BLaER1 (cell line): Measurements from ENCODE around the gene HPSE2.

Source experiments
- H3K27ac ChIP-seq: shearing (Covaris generic); formaldehyde crosslinking; 2 replicates; pipeline ENCODE4 v1.8.1; 2022
- H3K27me3 ChIP-seq: shearing (Covaris generic); formaldehyde crosslinking; 2 replicates; pipeline ENCODE4 v1.8.1; 2022
- H3K36me3 ChIP-seq: shearing (Covaris generic); formaldehyde crosslinking; 2 replicates; pipeline ENCODE4 v1.8.1; 2022
- H3K4me1 ChIP-seq: shearing (Covaris generic); formaldehyde crosslinking; 2 replicates; pipeline ENCODE4 v1.8.1; 2022
- H3K4me2 ChIP-seq: shearing (Covaris generic); formaldehyde crosslinking; 2 replicates; pipeline ENCODE4 v1.8.1; 2022
- H3K4me3 ChIP-seq: shearing (Covaris generic); formaldehyde crosslinking; 2 replicates; pipeline ENCODE4 v1.8.1; 2022
- H3K9ac ChIP-seq: shearing (Covaris generic); formaldehyde crosslinking; 2 replicates; pipeline ENCODE4 v1.8.1; 2022
- H3K9me3 ChIP-seq: shearing (Covaris generic); formaldehyde crosslinking; 2 replicates; pipeline ENCODE4 v1.8.1; 2022
- H4K20me1 ChIP-seq: shearing (Covaris generic); formaldehyde crosslinking; 2 replicates; pipeline ENCODE4 v1.8.1; 2022
- Cebpa-rat ChIP-seq: shearing (Covaris generic); IDR thresholded peaks from 2 replicates; pipeline ENCODE4 v1.8.1; 2022

The HPSE2 gene

GRCh38 chr10:98638920-98639319, 596.7 kb downstream of the HPSE2 start:
- Histone ChIP-seq H3K9ac (no peak overlapping the region), H3K36me3 (no peaks in the 10 kb centered on the region), H3K9me3 (no peaks in the 10 kb centered on the region), H3K4me2 (no peak overlapping the region), H3K27me3 (no peaks in the 10 kb centered on the region), H3K4me3 (no peak overlapping the region), H3K4me1 (peaks cover 12% of the 10 kb centered on the region), H4K20me1 (no peaks in the 10 kb centered on the region), H3K27ac (no peak overlapping the region)
- no peak for TF ChIP-seq Cebpa-rat

- H3K9ac ChIP-seq, result no peak overlapping the region
- H3K4me3 ChIP-seq, result no peak overlapping the region
- peak overlapping the region; percentile 52 for H3K4me2 ChIP-seq
- no peaks in the 10 kb centered on the region for H3K27me3 ChIP-seq
- H3K36me3 ChIP-seq, result no peaks in the 10 kb centered on the region
- TF ChIP-seq Cebpa-rat, result no peak
- no peak overlapping the region for H3K27ac ChIP-seq
- H3K9me3 ChIP-seq, result no peaks in the 10 kb centered on the region
- no peaks in the 10 kb centered on the region for H4K20me1 ChIP-seq
- H3K4me1 ChIP-seq, result peaks cover 12% of the 10 kb centered on the region
These were observed 598.7 kb downstream of the HPSE2 start for GRCh38 chr10:98636921-98637329.

DNA sequence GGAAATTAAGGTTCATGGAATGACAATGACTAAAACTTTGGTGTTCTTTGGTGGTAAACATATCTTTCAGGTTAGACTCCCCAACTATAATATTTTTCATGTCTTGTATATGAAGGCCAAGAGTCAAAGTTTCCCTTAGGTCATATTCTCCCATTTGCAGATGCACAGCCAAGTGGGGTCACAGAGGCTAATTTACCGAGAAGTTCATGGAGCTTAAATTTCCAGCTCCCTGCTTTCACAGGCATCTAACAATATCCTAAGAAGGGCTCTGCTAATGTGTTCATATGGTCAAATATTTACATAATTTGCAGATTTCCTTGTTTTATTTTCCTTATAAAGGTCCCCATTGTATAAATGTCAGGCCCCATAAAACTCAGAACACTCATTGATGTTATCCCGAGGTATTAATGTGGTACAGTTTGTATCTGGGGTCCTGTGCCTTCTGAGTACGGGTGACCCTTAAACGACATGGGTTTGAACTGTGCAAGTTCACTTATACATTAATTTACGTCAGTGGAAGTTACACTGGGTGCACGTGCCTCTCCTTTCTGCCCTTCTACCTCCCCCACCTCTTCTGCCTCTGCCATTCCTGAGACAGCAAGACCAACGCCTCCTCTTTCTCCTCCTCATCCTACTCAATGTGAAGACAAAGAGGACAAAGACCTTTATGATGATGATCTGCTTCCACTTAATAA, 603.0 kb downstream of the HPSE2 start:
- H3K9ac ChIP-seq, result no peak overlapping the region
- H3K9me3 ChIP-seq, result no peaks in the 10 kb centered on the region
- no peak for TF ChIP-seq Cebpa-rat
- H3K36me3 ChIP-seq, result no peaks in the 10 kb centered on the region
- H3K4me2 ChIP-seq, result no peak overlapping the region
- no peak overlapping the region for H3K4me3 ChIP-seq
- H3K27me3 ChIP-seq, result no peaks in the 10 kb centered on the region
- H3K27ac ChIP-seq, result no peak overlapping the region
- no peaks in the 10 kb centered on the region for H4K20me1 ChIP-seq
- peaks cover 12% of the 10 kb centered on the region for H3K4me1 ChIP-seq

- Histone ChIP-seq H3K9me3 (no peaks in the 10 kb centered on the region), H3K4me2 (no peak overlapping the region), H3K27me3 (no peaks in the 10 kb centered on the region), H3K4me3 (no peak overlapping the region), H3K36me3 (no peaks in the 10 kb centered on the region), H4K20me1 (no peaks in the 10 kb centered on the region), H3K4me1 (no peaks in the 10 kb centered on the region), H3K27ac (no peak overlapping the region), H3K9ac (no peak overlapping the region)
- TF ChIP-seq Cebpa-rat, result no peak
These were observed 607.4 kb downstream of the HPSE2 start for GRCh38 chr10:98628206-98628605.

GRCh38 chr10:98627711-98628110, 607.9 kb downstream of the HPSE2 start:
- Histone ChIP-seq H3K4me1 (no peaks in the 10 kb centered on the region), H3K36me3 (no peaks in the 10 kb centered on the region), H3K27ac (no peak overlapping the region), H3K4me2 (no peak overlapping the region), H3K27me3 (no peaks in the 10 kb centered on the region), H4K20me1 (no peaks in the 10 kb centered on the region), H3K9ac (no peak overlapping the region), H3K9me3 (no peaks in the 10 kb centered on the region), H3K4me3 (no peak overlapping the region)
- TF ChIP-seq Cebpa-rat, result no peak

- Histone ChIP-seq H3K4me3 (no peak overlapping the region), H3K4me2 (no peak overlapping the region), H4K20me1 (no peaks in the 10 kb centered on the region), H3K27ac (no peak overlapping the region), H3K27me3 (no peaks in the 10 kb centered on the region), H3K4me1 (no peaks in the 10 kb centered on the region), H3K9me3 (no peaks in the 10 kb centered on the region), H3K36me3 (no peaks in the 10 kb centered on the region), H3K9ac (no peak overlapping the region)
- no peak for TF ChIP-seq Cebpa-rat
These were observed 610.7 kb downstream of the HPSE2 start for GRCh38 chr10:98624963-98625362.

GRCh38 chr10:98623176-98623575, 612.5 kb downstream of the HPSE2 start:
- Histone ChIP-seq H3K27ac (no peak overlapping the region), H3K4me1 (no peaks in the 10 kb centered on the region), H3K9me3 (no peaks in the 10 kb centered on the region), H3K36me3 (no peaks in the 10 kb centered on the region), H3K4me2 (no peak overlapping the region), H3K4me3 (no peak overlapping the region), H3K9ac (no peak overlapping the region), H4K20me1 (no peaks in the 10 kb centered on the region), H3K27me3 (no peaks in the 10 kb centered on the region)
- TF ChIP-seq Cebpa-rat, result no peak

GRCh38 chr10:98621630-98622029, 614.0 kb downstream of the HPSE2 start:
- no peak overlapping the region for H3K27ac ChIP-seq
- no peaks in the 10 kb centered on the region for H3K4me1 ChIP-seq

DNA sequence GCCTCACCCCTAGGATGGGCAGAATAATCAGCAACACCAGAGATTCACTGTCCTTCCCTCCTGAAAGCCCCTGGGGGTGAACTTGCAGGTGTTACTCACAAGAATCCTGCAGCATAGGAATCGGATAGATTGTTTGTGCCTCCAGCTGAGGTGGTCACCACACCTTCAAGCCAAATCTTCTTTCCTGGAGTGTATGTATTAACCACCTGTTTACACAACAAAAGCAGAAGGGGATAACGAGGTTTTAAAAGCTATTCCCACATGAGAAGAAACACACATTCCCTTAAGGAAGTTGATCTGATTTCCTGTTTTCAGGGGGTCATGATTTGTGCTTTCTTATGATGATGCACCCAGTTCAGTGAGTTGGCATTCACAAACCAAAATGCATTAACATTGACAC, 615.1 kb downstream of the HPSE2 start:
- TF ChIP-seq Cebpa-rat, result no peak
- Histone ChIP-seq H3K4me2 (no peak overlapping the region), H3K27me3 (no peaks in the 10 kb centered on the region), H3K9ac (no peak overlapping the region), H3K27ac (no peak overlapping the region), H3K9me3 (no peaks in the 10 kb centered on the region), H3K4me3 (no peak overlapping the region), H3K36me3 (no peaks in the 10 kb centered on the region), H3K4me1 (no peaks in the 10 kb centered on the region), H4K20me1 (no peaks in the 10 kb centered on the region)

More at GRCh38 chr10:98621630-98622029, 614.0 kb downstream of the HPSE2 start:
- H4K20me1 ChIP-seq, result no peaks in the 10 kb centered on the region
- no peak for TF ChIP-seq Cebpa-rat
- H3K9ac ChIP-seq, result no peak overlapping the region
- no peak overlapping the region for H3K4me2 ChIP-seq
- no peak overlapping the region for H3K4me3 ChIP-seq
- no peaks in the 10 kb centered on the region for H3K27me3 ChIP-seq
- no peaks in the 10 kb centered on the region for H3K36me3 ChIP-seq
- H3K9me3 ChIP-seq, result no peaks in the 10 kb centered on the region

DNA sequence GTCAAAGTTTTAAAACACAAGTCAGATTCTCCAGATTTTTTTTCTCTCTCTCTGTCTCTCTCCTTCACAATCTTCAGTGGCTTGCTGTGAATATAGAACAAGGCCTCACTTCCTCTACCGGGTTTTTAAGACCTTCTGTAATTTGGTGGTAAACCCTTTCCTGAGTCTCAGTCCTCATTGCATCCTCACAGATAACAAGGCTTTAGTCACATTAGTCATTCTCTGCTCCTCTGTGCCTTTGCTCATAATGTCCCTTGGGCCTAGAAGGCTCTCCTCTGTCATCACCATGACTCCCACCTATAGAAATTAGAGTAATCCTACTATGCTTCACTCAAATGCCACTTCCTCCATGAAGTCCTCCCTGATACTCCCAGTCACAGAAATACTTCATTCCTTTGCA, 616.2 kb downstream of the HPSE2 start:
- Histone ChIP-seq H4K20me1 (no peaks in the 10 kb centered on the region), H3K4me3 (no peak overlapping the region), H3K4me2 (no peak overlapping the region), H3K36me3 (no peaks in the 10 kb centered on the region), H3K4me1 (no peaks in the 10 kb centered on the region), H3K27me3 (no peaks in the 10 kb centered on the region), H3K27ac (no peak overlapping the region), H3K9ac (no peak overlapping the region), H3K9me3 (no peaks in the 10 kb centered on the region)
- no peak for TF ChIP-seq Cebpa-rat
